Activated CD4-positive, alpha-beta T cell treated with anti-CD3 and anti-CD28 coated beads, Interleukin-2, Interleukin-6, amounts not matched to agents 100 ng/mL and 50 ng/mL, durations not matched to agents 16 hours and 8 hours (primary cell): ENCODE measurements around the gene TPCN2.

Experiments used
- DNase-seq: peaks from one replicate; pipeline ENCODE4 v3.0.0-alpha.2; 2020

Gene TPCN2

DNA sequence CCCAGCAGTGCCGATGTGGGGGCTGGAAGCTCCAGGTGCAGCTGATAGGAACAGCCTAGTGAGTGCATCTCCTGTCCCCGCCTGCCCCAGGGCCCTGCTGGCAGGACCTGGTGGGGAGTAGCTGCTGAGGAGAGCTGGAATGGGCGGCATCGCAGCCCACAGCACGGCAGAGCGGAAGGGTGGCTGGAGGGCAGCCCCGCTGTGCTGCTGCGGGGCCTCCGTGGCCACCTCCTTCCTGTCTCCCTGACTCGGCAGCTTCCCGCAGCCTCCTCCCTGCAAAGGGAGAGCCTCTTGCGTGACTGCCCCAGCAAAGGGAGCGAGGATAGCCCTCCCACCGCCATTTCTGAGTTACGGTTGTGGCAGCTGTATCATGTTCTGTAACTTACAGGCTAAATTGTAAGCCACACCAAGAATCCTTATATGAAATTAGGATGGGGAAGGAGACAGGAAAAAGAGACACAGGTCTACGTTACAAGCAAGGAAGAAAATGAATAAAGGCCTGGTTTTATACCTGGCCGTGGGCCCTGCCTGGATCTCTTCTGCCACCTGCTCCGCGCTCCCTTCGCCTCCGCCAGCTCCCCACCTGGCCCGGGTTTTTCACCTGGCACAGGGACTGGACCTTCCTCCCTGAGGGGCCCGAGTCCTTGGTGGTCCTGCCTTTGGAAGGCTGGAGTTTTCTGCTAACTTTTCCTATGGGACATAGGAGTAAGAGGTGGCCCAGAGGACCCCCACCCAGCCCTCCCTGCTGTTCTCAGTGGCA is 10.0 kb downstream of the TPCN2 start:
- no peak for DNase-seq

DNA sequence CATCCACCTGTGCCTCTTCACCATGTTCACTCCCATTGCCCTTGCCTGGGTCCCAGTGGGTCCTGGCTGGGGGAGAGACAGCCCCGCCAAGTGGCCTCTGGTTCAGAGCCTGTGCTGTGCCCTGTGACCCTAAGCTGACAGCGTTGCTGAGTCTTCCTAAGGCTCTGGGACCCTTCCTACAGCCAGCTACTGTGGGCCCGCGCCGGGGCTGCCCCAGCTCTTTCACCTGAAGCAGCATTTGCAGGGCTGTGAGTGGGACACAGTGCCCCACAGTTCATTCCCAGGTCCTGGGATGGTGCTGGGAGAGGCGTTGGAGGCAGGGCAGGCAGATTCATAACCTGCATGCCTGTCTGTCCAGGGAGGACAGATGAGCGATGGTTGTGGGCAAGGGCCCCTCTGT is 10.7 kb downstream of the TPCN2 start:
- DNase-seq, result no peak

DNA sequence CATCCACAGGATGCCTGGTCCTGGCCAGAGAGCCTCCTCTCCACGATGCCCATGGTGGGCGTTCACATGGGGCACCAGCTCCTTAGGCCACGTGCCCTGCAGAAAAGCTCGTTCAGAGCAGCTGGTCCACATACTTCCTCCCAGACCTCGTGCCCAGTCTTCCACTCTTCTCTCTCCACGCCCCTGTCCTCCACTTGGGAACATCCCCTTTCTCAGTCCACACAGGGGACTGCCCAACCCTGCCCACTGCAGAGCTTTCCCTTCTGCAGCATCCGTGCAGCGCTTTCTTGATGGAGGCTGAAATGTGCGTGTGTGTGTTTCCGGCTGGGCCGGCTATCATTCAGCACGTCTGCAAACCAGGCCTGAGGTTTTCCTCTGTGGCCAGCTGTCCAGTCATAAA is 11.3 kb downstream of the TPCN2 start:
- DNase-seq, result no peak

DNA sequence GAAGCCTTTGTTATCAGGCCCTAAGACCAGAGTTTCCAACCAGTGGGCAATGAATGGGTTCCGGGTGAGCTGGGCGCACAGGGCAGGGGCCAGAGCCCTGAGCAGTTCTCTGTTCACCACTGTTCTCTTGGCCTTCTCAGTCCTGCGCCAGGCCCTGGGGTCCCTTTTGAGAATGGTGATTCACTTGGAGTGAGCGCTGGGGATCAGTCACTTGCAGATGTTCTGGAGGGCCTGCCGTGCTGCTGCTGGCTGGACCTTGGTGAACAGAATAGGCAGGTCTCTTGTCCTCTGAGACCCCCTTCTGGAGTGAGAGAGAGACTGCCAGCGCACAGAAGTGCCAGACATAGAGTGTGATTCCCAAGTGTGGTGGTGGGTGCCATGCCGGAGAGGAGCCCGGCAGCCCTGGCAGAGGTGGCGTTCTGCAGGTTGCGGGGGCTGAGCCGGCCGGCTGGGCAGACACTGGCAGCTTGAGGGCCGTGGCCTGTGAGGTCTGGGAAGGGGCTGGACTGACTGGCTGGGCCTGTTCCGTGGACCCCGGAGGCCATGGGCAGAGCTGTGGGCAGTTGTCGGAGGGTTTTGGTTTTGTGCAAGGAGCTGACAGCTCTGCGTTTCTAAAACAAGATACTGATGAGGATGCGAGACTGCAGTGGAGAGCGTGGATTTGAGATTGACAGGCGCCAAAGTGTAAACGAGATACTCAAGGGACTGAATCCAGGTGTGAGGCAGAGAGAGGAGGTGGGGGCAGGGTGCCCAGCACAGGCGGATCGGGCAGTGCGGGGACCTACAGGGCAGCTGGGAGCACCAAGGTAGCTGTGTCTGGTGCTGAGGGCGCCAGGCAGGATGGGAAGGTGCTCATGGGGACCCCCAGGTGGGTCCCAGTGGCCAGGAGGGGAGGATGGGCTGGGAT is 12.3 kb downstream of the TPCN2 start:
- no peak for DNase-seq

DNA sequence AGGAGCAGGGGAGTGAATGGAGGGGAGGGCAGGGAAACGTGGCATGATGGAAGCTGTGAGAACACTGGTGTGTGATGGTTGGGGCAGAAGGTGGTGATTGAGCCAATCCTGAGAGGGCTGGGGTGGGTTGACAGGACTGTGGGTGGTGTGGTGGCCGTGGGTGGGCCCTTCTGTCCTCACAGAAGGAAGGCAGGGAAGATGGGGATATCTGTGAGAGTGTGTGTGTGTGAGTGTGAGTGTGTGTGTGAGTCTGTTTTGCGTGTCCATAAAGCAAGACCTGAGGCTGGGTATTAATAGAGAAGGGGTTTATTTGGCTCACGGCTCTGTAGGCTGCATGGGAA is 13.0 kb downstream of the TPCN2 start:
- DNase-seq, result no peak

DNA sequence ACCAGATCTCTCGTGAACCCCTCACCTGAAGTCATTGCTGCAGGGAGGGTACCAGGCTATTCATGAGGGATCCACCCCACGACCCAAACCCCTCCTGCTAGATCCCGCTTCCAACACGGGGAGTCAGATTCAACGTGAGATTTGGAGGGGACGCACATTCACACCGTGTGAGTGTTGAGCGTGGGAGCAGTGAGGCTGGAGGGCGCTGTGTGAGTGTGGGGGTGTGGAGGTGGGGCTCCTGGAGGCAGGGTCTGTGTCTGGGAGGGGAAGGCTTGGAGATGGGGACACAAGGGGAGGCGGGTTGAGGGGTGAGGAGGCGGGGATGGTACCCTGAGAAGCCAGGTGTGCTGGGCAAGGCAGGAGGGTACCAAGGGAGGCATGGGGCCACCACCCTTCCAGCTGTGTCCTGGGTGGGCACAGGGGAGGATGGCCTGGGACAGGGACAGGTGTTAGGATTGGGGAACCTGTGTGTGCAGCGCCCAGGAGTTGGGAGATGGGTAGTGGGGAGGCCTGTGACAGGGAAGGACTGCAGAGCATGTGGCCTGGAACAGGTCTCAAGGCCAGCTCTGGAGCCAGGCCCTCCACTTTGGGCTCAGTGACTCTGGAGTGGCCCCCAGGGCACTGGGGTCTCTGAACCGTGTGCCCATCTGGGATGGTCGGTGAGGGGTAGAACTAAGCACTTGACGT is 13.6 kb downstream of the TPCN2 start:
- no peak for DNase-seq

DNA sequence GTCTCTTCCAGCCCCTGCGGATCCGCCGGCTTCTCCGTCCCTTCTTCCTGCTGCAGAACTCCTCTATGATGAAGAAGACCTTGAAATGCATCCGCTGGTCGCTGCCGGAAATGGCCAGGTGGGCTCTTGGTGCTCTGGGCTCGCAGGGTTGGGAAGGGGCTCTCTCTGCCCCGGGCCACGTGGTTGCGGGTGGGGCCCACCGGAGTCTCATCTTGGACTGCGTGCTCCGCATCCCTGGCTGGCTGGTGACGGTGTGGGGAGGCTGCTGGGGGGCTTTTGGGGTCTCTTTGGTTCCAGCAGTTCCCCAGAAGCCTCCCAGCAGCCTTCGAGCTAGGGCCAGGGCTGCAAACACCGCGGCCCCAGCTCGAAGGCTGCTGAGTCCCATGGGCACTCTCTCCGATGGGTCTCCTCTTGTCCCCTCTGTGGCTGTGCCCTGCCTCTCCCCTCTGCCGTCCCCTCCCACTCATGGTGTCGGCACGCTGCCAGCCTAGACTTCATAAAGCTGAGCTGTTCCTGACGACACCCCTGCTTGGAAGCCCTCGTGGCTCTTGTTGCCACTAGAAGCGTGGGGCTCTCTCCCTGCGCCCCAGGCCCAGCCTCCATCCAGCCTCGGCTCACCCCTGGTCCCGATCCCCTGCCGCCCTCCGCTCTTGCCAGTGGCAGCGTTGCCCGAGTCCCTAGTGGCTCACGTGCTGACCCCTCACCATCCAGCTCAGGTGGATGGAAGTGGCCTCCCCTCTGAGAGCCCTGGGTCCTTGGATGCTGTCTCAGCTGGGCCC is 14.3 kb downstream of the TPCN2 start:
- DNase-seq, result no peak

DNA sequence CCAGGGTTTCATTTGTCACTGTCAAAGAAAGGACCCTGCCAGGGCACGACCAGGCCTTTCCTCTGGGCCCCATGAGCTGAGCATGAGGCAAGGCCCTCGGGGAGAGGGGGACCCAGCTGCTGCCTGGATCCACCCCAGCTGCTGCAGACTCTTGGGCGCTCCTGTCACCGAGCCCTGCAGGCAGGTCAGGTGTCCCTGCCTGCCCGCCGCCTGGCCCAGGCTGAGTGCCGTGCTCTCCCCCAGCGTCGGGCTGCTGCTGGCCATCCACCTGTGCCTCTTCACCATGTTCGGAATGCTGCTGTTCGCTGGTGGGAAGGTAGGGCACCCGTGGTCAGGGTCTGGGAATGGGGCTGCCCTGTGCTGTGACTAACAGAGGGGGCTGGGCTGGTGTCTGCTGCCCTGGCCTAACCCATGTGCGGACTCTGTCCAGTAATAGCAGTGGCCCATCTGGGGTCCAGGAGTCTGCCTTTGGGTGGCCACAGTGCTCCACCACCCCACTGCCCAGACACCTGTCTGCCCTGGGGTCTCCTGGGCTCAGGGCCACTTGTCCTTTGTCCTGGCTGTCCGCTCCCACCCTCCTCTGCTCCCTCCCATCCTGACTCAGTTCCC is 15.0 kb downstream of the TPCN2 start:
- no peak for DNase-seq

DNA sequence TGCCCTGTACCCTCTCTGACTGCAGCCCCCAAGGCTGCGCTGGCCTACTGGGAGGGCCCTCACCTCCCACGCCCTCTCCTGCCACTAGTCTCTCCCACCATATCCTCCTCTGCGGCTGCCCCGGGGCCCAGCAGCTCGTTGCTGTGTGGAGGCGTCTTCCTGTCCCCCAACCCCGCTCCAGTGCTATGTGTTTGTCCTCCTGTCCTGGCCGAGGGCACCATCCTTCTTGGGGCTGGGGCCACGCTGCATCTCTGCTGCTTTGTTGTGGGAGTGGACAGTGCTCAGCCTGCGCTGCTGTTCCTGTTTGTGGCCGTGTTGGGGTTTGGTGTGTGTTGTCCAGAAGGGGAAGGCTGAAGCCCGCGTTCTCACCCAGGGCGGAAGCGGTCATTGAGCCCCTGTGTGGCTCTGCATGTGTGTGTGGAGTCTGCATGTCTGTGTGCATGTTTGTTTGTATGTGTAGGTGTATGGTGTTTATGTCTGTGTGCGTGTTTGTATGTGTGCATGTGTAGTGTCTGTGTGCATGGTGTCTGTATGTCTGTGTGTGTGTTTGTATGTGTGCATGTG is 15.7 kb downstream of the TPCN2 start:
- DNase-seq, result no peak

DNA sequence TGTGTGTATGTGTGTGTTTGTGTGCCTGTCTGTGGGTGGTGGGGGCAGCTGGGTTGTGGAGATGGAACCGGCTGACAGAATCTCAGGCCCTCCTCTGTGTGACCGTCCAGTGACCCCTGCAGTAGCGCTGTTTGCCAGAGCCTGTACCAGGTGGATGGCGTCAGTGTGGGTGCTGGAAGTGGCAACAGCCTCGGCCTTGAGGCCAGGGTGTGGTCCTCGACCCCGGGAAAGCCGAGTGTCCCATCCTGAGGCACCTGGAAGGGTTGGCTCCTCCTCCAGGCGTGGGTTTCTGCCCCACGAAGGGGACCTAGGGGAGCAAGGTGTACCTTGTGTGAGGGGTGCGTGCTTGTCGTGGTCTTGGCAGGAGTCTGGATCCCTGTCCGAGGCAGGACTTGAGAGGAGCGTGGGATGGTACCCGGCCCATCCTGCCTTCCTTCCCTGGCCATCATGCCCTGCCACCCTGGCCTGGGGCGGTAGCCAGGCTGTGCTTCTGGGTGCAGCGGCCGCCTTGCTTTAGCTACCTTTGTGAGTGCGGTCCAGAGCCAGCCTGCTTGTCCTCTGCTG is 16.5 kb downstream of the TPCN2 start:
- no peak for DNase-seq

DNA sequence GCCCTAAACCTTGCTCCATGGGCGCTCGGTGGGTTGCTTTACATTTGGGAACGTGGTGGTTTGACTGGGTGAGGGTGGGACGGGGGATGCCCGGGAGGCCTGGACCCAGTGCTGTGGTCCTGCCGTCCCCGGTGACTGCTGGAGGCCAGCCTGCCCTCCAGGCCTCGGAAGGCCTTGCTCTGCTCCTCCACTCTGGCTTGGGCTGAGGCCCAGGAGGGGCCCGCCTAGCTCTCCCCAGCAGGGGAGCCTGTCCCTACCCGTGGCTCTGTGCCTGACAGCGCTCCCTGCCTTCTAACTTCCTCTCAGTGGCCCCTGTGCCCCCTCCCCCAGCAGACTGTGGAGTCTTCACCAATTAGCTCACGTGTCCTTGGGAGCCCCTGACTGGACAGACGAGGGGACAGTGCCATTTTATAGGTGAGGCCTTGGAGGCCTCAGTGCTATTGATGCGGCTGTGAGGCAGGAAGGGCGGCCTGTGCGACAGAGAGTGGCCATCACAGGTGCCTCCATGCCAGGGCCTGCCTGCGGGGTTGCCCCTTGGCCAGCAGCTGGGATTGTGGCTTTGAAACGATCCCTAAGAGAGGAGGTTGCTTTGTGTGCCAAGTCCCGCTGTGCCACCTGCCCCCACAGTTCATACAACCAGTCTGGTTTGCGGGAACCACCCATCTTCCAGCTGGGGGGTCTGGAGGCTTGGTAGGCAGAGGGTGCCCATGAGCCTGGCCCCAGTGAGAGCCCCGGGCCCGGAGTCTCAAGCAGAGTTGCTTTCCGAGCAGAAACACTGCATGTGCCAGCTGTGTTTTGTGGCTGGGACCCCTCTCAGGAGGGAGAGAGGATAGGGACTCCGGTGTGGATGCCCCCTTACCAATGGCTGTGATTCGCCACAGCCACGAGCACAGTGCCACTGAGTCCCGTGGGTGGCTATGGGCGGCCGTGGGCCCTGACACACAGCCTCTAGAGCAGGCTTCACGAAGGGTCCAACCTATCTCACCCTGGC is 17.7 kb downstream of the TPCN2 start:
- DNase-seq, result no peak

DNA sequence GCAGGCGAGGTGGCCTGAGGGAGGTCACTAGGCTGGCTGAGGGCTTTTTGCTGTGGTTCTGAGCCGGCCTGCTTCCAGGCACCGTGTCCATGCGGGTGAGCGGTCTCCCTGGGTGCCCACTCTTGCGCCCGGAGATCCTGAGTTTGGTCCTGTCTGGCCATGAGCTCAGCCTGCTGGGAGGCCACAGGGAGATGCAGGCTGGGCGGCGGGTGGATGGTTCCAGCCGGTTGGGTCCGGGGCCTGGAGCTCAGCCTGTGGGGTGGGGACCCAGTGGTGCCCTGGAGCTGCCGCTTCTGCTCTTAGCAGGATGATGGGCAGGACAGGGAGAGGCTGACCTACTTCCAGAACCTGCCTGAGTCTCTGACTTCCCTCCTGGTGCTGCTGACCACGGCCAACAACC is 18.5 kb downstream of the TPCN2 start:
- no peak for DNase-seq

DNA sequence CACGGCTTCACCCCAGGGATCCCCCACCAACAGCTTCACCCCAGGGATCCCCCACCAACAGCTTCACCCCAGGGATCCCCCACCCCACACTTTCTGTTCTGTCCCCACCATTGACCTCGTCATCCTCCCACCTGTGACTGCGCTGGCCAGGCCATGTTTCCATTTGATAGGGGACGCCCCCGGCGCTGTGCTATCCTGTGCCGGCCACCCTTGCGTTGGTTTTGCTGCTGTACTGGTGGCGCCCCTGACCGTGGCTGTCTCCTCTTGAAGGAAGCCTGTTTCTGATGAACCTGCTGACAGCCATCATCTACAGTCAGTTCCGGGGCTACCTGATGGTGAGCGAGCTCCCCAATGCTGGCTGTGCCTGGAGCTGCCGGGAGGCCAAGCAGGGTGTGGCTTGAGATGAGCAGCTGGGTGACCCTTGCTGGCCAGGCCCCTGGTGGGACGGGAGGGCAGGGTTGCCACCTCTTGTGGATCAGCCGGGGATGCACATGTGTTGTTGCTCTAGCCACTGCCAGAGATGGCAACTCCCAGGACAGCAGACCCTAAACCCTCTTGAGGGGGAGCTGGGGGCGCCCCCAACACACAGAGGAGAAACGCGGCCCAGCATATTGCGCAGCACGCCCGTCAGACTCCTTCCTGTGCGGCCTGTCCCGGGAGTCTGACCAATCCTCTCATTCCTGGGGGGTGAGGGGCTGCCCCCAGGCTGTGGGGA is 22.5 kb downstream of the TPCN2 start:
- no peak for DNase-seq

DNA sequence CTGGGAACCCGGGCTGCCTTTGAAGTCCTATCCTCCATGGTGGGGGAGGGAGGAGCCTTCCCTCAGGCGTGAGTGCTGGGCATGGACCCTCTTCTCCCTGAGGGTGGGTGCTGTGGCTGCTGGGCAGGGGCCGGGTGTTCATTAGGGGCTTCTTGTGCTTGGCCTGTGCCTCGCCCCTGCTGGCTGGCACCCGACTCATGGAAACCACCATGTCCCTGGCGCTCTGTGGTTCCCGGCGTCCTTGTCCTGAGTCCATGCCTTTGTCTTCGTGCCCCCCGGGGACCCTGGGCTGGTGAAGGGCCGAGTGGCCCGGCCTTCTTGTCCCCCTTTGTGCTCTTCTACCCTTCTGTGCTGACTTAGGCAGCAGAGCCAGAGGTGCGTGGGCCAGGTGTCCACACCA is 23.2 kb downstream of the TPCN2 start:
- no peak for DNase-seq

DNA sequence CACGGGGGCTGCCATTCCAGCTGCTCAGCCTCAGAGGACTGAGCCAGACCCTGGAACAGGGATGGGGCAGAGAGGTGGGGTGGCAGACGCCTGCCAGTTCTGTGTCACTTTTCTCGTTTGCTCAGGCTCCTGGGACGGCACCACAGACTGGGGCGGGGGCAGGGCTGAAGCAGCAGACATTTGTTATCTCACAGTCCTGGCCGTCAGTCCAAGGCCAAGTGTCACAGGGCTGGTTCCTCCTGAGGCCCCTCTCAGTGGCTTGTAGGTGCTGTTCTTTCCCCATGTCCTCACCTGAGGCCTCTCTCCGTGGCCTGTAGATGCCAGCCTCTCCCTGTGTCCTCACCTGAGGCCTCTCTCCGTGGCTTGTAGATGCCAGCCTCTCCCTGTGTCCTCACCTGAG is 24.7 kb downstream of the TPCN2 start:
- no peak for DNase-seq

DNA sequence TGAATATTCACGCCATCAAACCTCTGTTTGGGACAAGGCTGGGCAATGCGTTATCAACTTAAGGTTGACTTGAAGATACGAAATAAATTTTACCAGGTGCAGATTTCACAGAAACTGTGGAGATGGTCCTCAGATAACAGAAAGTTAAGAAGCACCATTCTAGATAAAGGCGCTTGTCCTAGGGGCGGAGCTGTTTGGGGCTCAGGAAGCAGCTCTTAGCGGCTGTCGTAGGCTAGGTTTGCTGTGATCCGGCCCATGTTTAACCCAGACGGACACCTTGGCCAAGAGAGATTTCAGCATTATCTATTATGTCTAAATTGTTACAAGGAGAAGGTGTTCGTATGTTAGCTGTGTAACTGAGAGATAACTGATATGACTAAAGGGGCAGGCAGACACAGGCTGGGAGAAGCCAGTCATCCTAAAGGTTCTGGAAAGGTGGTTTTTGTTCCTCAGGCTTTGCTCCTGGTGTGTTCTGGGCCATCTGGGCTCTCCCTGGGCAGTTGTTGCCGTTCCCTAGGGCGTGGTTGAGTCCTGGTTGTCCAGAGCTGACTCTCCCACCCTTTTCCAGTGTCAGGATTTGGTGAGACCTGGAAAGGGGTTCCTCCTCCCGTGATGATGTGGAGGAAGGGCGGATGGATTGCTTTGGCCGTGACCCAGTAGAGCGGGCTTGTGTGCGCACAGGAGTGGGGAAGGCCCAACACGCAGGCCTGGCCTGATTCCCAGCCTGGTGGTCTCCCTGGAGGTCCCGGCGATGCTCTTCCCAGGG is 25.8 kb downstream of the TPCN2 start:
- DNase-seq, result no peak

DNA sequence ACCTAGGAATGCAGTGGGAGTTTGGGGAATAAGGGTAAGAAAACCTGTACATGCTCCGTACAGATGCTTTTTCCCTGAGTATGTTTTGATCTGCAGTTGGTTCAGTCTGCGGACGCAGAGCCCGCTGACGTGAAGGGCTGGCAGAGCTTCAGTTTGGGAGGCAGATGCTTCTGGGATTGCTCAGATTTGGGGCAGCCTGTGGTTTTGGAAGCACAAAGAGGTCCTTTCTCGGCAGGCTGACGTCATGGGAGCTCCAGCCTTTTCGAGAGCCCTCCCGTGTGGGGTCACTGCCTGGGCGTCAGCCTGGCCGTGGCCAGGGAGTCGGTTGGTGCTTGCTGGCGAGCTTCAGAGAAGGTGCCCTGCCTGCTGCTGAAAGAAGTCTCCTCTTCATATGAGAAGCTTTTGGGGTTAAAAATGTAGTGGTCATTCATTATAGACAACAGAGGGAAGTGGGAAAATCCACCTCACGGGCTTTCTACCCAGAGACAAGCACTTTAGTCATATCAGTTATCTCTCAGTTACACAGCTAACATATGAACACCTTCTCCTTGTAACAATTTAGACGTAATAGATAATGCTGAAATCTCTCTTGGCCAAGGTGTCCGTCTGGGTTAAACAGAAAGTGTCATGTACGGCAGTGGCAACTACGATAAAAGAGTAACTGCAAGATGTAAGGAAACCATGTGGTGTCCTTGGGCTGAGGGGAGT is 26.8 kb downstream of the TPCN2 start:
- no peak for DNase-seq

DNA sequence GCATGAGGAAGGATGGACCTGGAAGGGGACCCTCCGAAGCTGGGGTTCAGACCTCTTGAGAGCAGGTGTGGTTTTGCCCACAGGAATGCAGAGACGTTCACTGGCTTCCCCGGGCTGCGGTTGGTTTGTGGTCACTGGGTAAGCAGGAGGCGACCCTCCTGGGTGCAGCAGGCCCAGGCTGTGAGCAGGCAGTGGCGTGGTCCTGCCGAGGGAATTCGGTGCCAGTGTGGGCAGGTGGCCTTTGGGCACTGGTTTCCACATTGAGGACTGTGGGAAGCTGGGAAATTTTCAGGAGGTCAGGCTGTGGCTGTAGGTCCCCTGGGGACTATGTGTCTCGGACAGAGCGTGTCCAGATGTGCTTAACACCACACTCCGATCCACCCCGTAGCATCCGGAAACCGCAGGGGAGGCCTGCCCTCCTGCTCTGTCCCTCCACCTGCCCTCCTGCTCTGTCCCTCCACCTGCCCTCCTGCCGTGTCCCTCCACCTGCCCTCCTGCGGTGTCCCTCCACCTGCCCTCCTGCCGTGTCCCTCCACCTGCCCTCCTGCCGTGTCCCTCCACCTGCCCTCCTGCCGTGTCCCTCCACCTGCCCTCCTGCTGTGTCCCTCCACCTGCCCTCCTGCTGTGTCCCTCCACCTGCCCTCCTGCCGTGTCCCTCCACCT is 27.5 kb downstream of the TPCN2 start:
- no peak for DNase-seq
